ENCODE results near the gene NBPF1. TPM values are rescaled to one million over a fixed set of nuclear protein-coding genes. Genes with fewer than 3 reads are reported as not detected.
"Not testable (repeated sequence)": the region's sequence is repeated elsewhere in the genome, so short reads cannot be mapped to it uniquely, and the experiment has no call there.

The NBPF1 gene
- total and polyA plus RNA-seq, 9 of the 15 experiments (the other 6 are each of a cell fraction or from before 2014, with no cell fraction given), result 5.2 to 42.6 (median 24.1) TPM

GRCh38 chr1:16645271-16646060 is 32.1 kb upstream of the NBPF1 start (continued):
- TF ChIP-seq MLLT1 (IDR thresholded peaks at IDR 0.05) (peak in 1 of 2 experiments; percentile 52; a peak in 1 of 4 replicates), RHOXF2B (CRISPR knock-in tag; conservative IDR thresholded peaks at IDR 0.05) (peak; percentile 95), DMBX1 (CRISPR knock-in tag; IDR thresholded peaks at IDR 0.05; ENCODE audit: borderline replicate concordance) (peak; percentile 88), ZBTB11 (CRISPR knock-in tag; IDR thresholded peaks at IDR 0.05) (0 out of 6 replicates have a peak, but pooled peaks of 1 of the 3 experiments have one; percentile 21), SMARCA4 (IDR thresholded peaks at IDR 0.05) (peak; percentile 71), SMAD4 (CRISPR knock-in tag; conservative IDR thresholded peaks at IDR 0.05) (peak; percentile 63), REST (CRISPR knock-in tag; IDR thresholded peaks at IDR 0.05; ENCODE audit: low read depth) (peak; percentile 84), MLX (CRISPR knock-in tag; conservative IDR thresholded peaks at IDR 0.05) (peak in 1 of 2 experiments; percentile 85; a peak in 1 of 4 replicates), MECOM (CRISPR knock-in tag; IDR thresholded peaks at IDR 0.05) (peak; percentile 31; the same call in 1 of the 2 replicates)
- TF ChIP-seq REST (IDR thresholded peaks at IDR 0.05; ENCODE audit: borderline replicate concordance), result not testable (repeated sequence)
